Type B pancreatic cell (in vitro differentiated cells): ENCODE results near the gene MALL. TPM values are rescaled to one million over a fixed set of nuclear protein-coding genes. Genes with fewer than 3 reads are reported as not detected.
A peak's percentile ranks its signal among the peaks of the same experiment; 100 is the strongest.

Source experiments
- DNase-seq: peaks from one replicate; pipeline ENCODE4 v3.0.0; 2021; ENCODE audit warnings: mixed read lengths; ENCODE audit not compliant: unreplicated experiment; ENCODE audit errors: extremely low spot score
- H3K27ac Mint-ChIP-seq: 2 replicates; pipeline ENCODE4 v1.8.0; 2021; ENCODE audit warnings: mild to moderate bottlenecking, mixed read lengths
- H3K27me3 Mint-ChIP-seq: 2 replicates; pipeline ENCODE4 v1.8.0; 2021; ENCODE audit warnings: mixed read lengths
- H3K36me3 Mint-ChIP-seq: 2 replicates; pipeline ENCODE4 v1.8.0; 2021; ENCODE audit warnings: mixed read lengths
- H3K4me1 Mint-ChIP-seq: one replicate; pipeline ENCODE4 v1.8.0; 2021; ENCODE audit warnings: mixed read lengths; ENCODE audit not compliant: unreplicated experiment
- H3K4me3 Mint-ChIP-seq: 2 replicates; pipeline ENCODE4 v1.8.0; 2021; ENCODE audit warnings: mild to moderate bottlenecking, mixed read lengths
- H3K9me3 Mint-ChIP-seq: 2 replicates; pipeline ENCODE4 v1.8.0; 2021; ENCODE audit warnings: mixed read lengths
- CTCF ChIP-seq: fragments of 200-600 bp; sonication (generic); conservative IDR thresholded peaks from 2 replicates; pipeline ENCODE4 v1.5.0; 2021; ENCODE audit warnings: antibody characterized with exemption, mild to moderate bottlenecking
- total RNA-seq: library from RNA; stranded (reverse); gene quantifications from 2 replicates; pipeline ENCODE4 v1.2.1, GENCODE V29; 2021; ENCODE audit warnings: low replicate concordance

The MALL gene
- total RNA-seq, 1 donor from 2014 or later: 82.7 TPM

- TF ChIP-seq CTCF: no peak
- Mint-ChIP-seq H3K27ac (no peak overlapping the region), H3K36me3 (peaks cover 8% of the 10 kb centered on the region)
Measured at GRCh38 chr2:110124939-110125691, 9.5 kb upstream of the MALL start.

GRCh38 chr2:110124038-110124825 lies 8.6 kb upstream of the MALL start:
- H3K27ac Mint-ChIP-seq: no peak overlapping the region
- no peaks in the 10 kb centered on the region for H3K9me3 Mint-ChIP-seq
- H3K27me3 Mint-ChIP-seq: peaks cover 9% of the 10 kb centered on the region
- TF ChIP-seq CTCF: no peak
- no peak for DNase-seq
- H3K4me3 Mint-ChIP-seq: no peak overlapping the region
- H3K36me3 Mint-ChIP-seq: peaks cover 8% of the 10 kb centered on the region
- H3K4me1 Mint-ChIP-seq: peaks cover 4% of the 10 kb centered on the region

More at GRCh38 chr2:110124939-110125691, 9.5 kb upstream of the MALL start:
- Mint-ChIP-seq H3K9me3 (no peaks in the 10 kb centered on the region), H3K4me3 (no peak overlapping the region), H3K4me1 (peaks cover 4% of the 10 kb centered on the region), H3K27me3 (peaks cover 6% of the 10 kb centered on the region)
- DNase-seq: no peak

- no peaks in the 10 kb centered on the region for H3K9me3 Mint-ChIP-seq
Measured at GRCh38 chr2:110121592-110121991, 6.0 kb upstream of the MALL start.

GRCh38 chr2:110121052-110121334 lies 5.4 kb upstream of the MALL start:
- Mint-ChIP-seq H3K27me3 (peaks cover 39% of the 10 kb centered on the region), H3K4me3 (peak overlapping the region; percentile 62), H3K27ac (peak overlapping the region; percentile 79), H3K4me1 (peaks cover 4% of the 10 kb centered on the region), H3K36me3 (no peaks in the 10 kb centered on the region), H3K9me3 (no peaks in the 10 kb centered on the region)
- TF ChIP-seq CTCF: no peak
- DNase-seq: no peak

More at GRCh38 chr2:110121592-110121991, 6.0 kb upstream of the MALL start:
- H3K4me3 Mint-ChIP-seq: no peak overlapping the region
- peaks cover 33% of the 10 kb centered on the region for H3K27me3 Mint-ChIP-seq
- H3K4me1 Mint-ChIP-seq: peaks cover 4% of the 10 kb centered on the region
- H3K36me3 Mint-ChIP-seq: no peaks in the 10 kb centered on the region
- no peak for DNase-seq
- no peak overlapping the region for H3K27ac Mint-ChIP-seq
- no peak for TF ChIP-seq CTCF

- Mint-ChIP-seq H3K36me3 (no peaks in the 10 kb centered on the region), H3K27me3 (peaks cover 43% of the 10 kb centered on the region), H3K4me1 (peaks cover 4% of the 10 kb centered on the region), H3K9me3 (no peaks in the 10 kb centered on the region), H3K4me3 (peak overlapping the region; percentile 57), H3K27ac (peak overlapping the region; percentile 79)
- no peak for TF ChIP-seq CTCF
- DNase-seq: no peak
Measured at GRCh38 chr2:110120171-110121051, 4.8 kb upstream of the MALL start.
